ENCODE results near the gene SNED1. TPM values are rescaled to one million over a fixed set of nuclear protein-coding genes. Genes with fewer than 3 reads are reported as not detected.

The SNED1 gene
- polyA plus RNA-seq, 2 of the 4 experiments (the other 2 are of a cell fraction) = 0.15 to 0.21 TPM

DNA sequence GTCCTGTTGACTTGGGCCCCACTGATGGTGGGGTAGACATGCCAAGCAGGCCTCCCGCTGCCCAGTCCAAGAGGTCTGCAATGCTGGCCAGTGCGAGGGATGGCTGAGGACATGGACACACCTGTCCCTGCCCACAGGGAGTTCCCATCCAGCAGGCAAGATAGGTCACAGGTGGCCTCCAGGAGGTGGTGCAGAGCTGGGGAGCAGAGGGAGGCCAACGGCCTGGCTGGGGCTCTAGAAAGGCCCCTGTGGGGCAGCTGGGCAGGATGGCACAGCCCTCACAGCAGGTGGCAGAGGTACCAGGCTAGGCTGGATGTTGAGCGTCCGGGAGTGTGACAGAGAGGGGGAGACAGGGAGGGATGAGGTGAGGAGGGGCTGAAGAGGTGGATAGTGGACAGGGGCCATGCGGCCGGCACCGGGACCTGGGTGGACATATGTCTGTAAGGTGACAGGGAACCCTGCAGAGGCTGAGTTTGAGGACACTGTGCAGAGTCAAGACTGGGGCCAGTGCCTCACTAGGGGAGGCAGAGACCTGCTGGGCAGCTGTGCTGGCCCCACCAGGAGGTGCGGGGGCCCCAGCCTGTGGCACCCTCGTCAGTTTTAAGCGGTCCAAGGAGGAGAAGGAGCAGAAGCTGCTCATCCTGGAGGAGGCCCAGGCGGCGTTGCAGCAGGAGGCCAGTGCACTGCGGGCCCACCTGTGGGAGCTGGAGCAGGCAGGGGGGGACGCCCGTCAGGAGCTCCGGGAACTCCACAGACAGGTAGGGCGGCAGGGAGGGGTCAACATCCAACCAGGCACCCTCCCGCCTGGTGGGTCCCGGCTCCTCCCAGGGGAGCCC, 34.3 kb upstream of the SNED1 start (continued):
- TF ChIP-seq, protein P1, sequence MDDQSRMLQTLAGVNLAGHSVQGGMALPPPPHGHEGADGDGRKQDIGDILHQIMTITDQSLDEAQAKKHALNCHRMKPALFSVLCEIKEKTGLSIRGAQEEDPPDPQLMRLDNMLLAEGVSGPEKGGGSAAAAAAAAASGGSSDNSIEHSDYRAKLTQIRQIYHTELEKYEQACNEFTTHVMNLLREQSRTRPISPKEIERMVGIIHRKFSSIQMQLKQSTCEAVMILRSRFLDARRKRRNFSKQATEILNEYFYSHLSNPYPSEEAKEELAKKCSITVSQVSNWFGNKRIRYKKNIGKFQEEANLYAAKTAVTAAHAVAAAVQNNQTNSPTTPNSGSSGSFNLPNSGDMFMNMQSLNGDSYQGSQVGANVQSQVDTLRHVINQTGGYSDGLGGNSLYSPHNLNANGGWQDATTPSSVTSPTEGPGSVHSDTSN (IDR thresholded peaks at IDR 0.05) = no peak
- TF ChIP-seq MAFK (IDR thresholded peaks at IDR 0.05; ENCODE audit: partially characterized antibody) (no peak), RAD21 (conservative IDR thresholded peaks at IDR 0.05 in 1 of 2, IDR thresholded peaks at IDR 0.05 in 1 of 2) (no peak), NR3C1 (IDR thresholded peaks at IDR 0.05) (no peak), CTCF (IDR thresholded peaks at IDR 0.05) (no peak)

DNA sequence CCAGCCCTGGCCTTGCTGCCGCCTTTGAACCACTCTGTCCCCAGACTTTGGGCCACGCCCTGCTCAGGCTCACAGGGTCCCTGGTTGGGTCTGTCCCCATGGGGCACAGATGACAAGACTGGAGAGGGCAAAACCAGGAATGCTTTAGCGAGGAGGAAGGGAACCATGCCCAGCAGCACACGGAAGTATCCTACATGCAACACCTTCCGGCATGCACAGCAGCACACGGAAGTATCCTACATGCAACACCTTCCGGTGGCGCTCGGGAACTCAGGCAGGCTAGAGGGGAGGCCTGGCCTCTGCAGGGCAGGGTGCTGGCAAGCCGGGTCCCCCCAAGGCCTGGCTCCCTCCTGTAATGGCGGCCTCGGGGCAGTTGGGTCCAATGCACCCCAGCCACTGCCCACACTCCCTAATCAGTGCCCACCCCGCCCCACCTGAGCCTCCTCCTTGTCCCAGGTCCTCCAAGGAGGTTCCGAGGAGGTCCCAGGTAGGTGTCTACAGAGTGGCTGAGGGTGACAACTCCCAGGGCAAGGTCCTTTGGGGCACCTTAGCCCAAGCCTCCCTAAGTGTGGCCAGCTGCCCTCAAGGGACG, 33.6 kb upstream of the SNED1 start:
- FAIRE-seq = no peak
- Histone ChIP-seq H3K4me2 (no peak overlapping the region), H3K27ac (no peak overlapping the region), H3K4me1 (0 out of 3 replicates have a peak, but pooled peaks cover 4% of the 10 kb centered on the region), H3K4me3 (no peak overlapping the region), H3K9me3 (no peaks in the 10 kb centered on the region)
- CTCF ChIA-PET = interaction anchor here (1.0 to 1.8 kb wide), 3 partner anchors 19 to 50 kb away, joined by 3 to 7 read pairs (median 5); no protein-coding TSS in a partner anchor
- POLR2A ChIA-PET = no interaction called here
- no peak for DNase-seq (ENCODE audit: low read depth in 1 of 2, low spot score in 1 of 2)
- WGBS (ENCODE audit: missing lambda C conversion rate) = 76% methylated on average over 12 of the region's 15 CpGs
- no peak for ATAC-seq
- TF ChIP-seq FOXS1 (CRISPR knock-in tag; IDR thresholded peaks at IDR 0.05) (no peak), USF2 (IDR thresholded peaks at IDR 0.05) (no peak), MYC (IDR thresholded peaks at IDR 0.05; ENCODE audit: borderline replicate concordance, low read length) (no peak)

DNA sequence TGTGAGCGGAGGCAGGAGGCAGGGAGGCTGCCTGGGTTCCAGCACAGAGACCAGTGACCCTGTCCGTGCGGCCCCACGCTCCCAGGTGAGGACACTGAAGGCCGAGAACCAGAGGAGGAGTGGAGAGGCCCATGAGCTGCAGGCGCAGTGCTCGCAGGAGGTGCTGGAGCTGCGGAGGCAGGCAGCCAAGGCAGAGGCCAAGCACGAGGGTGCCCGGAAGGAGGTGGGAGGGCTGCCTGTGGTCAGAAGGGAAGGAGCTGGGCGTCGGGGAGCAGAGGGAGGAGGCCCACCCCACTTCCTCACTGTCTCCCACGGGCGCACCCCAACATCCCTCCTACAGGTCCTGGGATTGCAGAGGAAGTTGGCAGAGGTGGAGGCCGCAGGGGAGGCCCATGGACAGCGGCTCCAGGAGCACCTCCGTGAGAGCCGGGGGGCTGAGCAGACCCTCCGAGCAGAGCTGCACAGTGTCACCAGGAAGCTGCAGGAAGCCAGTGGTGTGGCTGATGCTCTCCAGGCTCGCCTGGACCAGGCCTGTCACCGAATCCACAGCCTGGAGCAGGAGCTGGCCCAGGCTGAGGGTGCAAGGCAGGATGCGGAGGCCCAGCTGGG, 33.0 kb upstream of the SNED1 start:
- ATAC-seq (peak in 1 of 2 experiments; percentile 18; a peak in 2 of 6 replicates), DNase-seq (ENCODE audit: low read depth in 1 of 2, low spot score in 1 of 2) (no peak), FAIRE-seq (no peak)
- no peak overlapping the region for H3K27ac ChIP-seq
- TF ChIP-seq MYC (IDR thresholded peaks at IDR 0.05; ENCODE audit: borderline replicate concordance, low read length) (no peak), KDM1A (IDR thresholded peaks at IDR 0.05; ENCODE audit: low read depth) (no peak), POLR2AphosphoS2 (conservative IDR thresholded peaks at IDR 0.05; ENCODE audit: low read length) (no peak), KDM5A (IDR thresholded peaks at IDR 0.05) (no peak), CHD2 (IDR thresholded peaks at IDR 0.05; ENCODE audit: low read length, partially characterized antibody) (no peak), TFCP2L1 (CRISPR knock-in tag; IDR thresholded peaks at IDR 0.05) (no peak), RARB (CRISPR knock-in tag; IDR thresholded peaks at IDR 0.05) (no peak), EHMT2 (IDR thresholded peaks at IDR 0.05; ENCODE audit: low read depth) (no peak), JUNB (IDR thresholded peaks at IDR 0.05) (no peak)
- H3K4me3 ChIP-seq = no peak overlapping the region
- WGBS (ENCODE audit: missing lambda C conversion rate) = 80% methylated on average over 18 of the region's 22 CpGs
- 0 out of 3 replicates have a peak, but pooled peaks cover 3% of the 10 kb centered on the region for H3K4me1 ChIP-seq
- no peaks in the 10 kb centered on the region for H3K9me3 ChIP-seq
- ChIA-PET POLR2A (interaction anchor here (0.5 kb wide), 1 partner anchor 9 kb away, joined by 3 read pairs; no protein-coding TSS in a partner anchor), CTCF (interaction anchor here (0.8 to 1.8 kb wide), 4 partner anchors 18 to 51 kb away, joined by 3 to 7 read pairs (median 4); no protein-coding TSS in a partner anchor)
- H3K4me2 ChIP-seq = no peak overlapping the region
